GM18502 (cell line): ENCODE data around the gene SGCB.
"Not testable (repeated sequence)": the region's sequence is repeated elsewhere in the genome, so short reads cannot be mapped to it uniquely, and the experiment has no call there.

ENCODE experiments used
- ATAC-seq: cut with Tn5 transposase; IDR thresholded peaks from one replicate; pipeline ENCODE4 v1.9.1; 2021; ENCODE audit warnings: mild to moderate bottlenecking; ENCODE audit not compliant: unreplicated experiment, poor library complexity

SGCB gene, protein sequence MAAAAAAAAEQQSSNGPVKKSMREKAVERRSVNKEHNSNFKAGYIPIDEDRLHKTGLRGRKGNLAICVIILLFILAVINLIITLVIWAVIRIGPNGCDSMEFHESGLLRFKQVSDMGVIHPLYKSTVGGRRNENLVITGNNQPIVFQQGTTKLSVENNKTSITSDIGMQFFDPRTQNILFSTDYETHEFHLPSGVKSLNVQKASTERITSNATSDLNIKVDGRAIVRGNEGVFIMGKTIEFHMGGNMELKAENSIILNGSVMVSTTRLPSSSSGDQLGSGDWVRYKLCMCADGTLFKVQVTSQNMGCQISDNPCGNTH

DNA sequence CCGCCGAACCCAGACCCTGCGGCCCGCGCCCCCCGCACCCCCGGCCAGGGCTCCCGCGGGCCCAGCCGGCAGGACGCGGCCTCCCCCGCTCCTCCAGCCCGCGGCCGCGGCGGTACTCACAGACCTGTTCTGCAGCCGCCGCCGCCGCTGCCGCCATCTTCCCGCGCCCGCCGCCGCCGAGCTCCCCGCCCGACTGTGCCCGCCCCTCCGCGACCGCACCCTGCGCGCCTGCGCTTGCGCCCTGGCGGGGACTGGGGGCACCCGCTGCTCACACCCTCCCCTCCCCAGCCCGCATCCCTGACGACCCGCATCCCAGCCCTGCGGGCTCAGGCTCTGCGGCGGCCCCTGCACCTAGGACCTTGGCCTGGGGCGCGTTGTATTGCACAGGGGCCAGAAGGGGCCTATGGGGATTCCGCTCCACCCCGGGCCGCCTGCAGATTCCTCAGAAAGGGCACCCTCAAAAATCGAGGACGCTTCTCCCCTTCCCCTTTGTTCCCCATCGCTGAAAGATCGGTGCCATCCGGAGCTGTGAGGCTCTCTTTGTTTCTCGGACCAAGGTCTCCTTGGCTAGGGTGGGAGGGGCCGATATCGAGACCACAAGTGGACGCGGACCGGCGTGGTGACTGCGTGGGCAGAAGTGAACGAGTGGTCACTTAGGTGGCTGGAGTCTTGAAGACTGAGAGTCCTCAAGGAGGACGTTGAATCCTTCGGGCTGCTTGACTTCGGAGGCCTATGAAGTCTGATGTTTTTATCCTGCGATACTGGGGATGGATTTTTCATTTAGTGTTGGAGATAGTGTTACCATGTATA is at the start of gene SGCB:
Gene SGCB, minus strand, starts transcription at position 197 of the 810 bp plus-strand sequence. Its CDS starts 40 bp downstream, at position 157.
- ATAC-seq: peak; percentile 91

DNA sequence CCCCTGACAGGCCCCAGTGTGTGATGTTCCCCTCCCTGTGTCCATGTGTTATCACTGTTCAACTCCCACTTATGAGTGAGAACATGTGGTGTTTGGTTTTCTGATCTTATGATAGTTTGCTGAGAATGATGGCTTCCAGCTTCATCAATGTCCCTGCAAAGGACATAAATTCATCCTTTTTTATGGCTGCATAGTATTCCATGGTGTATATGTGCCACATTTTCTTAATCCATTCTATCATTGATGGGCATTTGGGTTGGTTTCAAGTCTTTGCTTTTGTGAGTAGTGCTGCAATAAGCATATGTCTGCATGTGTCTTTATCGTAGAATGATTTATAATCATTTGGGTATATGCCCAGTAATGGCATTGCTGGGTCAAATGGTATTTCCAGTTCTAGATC is 48.3 kb upstream of the SGCB start:
- ATAC-seq: not testable (repeated sequence)

DNA sequence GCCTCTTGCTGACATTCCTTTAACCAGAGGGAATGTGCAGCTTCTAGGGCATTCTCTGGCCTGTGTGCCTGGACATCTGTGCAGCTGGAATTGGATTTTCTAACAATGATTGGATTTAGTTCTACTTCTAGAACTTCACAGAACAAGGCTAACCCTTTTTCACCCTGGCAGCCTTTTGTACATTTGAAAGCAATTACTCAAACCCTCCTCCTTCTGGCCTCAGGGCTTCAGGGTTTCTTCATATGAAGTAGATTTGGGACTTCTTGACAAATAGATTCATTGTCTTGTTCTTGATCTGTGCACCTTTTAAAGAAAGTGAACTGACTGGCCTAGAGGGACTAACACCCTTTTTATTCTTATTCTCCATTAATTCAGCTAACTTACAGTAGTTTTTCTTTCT is 43.1 kb upstream of the SGCB start:
- ATAC-seq: no peak

DNA sequence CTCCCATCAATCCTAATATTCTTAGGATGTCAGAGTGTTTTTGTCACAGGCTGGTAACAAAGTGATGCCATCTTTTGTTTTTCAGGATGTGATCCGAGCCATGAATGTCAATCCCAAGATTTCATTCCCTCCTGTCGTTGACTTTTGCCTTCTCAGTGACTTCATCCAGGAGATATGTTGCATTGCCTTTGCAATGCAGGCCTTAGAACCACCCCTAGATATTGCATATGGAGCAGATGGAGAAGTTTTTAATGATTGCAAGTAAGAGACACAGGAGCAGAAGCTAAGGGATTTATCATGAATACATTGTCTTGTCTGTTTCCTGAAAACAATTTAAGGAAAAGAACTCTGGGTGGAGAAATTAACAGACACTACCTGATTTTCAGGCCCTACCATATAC is 41.6 kb upstream of the SGCB start:
- ATAC-seq: no peak

DNA sequence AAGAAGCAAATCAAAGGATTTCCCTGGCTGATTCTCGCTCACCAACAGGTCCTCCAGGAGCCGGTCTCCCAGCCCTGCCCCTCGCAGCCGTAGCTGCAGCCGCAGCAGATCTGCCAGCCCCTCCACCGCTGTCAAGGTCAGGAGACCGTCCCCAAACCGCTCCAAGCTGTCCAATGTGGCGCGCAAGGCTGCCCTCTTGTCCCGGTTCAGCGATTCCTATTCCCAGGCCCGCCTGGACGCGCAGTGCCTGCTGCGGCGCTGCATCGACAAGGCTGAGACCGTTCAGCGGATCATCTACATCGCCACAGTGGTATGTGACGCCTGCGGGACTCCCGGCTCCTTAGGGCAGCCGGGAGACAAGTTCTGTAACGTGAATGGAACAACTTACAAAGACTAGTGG is 38.6 kb upstream of the SGCB start:
- no peak for ATAC-seq

DNA sequence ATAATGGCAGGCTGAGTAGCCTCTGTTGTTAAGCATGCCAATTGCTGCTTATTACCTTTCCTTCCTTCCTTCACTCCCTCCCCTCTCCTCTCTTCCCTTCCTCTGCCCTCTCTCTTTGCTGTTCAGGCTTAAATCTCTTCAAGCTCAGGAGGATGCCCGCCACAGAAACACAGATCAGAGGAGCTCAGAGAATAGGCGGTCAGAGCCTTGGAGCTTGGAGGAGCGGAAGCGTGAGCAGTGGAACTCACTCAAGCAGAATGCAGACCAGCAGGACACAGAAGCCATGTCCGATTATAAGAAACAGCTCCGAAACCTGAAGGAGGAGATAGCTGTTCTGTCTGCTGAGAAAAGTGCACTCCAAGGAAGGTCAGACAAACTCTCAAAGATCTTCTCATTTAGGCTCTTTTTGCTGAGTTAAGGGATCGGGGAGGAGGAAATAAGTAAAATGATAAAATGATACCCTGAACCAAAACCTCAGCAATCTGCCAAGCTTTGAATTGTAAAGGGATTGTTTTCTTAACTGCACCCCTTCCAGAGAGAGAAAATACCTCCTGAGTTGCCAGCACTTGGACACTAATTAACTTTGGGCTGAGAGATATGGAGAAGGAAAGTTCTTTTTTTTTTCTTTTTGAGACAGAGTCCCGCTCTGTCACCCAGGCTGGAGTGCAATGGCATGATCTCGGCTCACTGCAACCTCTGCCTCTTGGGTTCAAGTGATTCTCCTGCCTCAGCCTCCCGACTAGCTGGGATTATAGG is 33.9 kb upstream of the SGCB start:
- no peak for ATAC-seq

DNA sequence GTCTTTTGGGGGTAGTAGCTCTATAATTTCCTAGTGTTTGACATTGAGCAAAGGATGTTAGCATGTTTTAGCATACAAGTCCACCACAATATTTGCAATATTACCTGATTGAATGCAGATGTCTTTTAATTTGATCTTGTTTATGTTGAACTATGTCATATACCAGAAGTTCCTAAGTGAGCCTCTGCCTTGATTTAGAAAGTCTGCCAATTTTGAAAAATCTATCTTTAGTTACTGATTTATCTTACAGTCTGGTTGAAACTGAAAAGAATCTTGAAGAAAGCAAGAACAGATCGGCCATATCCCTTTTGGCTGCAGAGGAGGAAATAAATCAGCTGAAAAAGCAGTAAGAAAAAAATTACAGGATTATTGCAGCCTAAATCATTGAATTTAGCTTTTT is 31.5 kb upstream of the SGCB start:
- no peak for ATAC-seq

DNA sequence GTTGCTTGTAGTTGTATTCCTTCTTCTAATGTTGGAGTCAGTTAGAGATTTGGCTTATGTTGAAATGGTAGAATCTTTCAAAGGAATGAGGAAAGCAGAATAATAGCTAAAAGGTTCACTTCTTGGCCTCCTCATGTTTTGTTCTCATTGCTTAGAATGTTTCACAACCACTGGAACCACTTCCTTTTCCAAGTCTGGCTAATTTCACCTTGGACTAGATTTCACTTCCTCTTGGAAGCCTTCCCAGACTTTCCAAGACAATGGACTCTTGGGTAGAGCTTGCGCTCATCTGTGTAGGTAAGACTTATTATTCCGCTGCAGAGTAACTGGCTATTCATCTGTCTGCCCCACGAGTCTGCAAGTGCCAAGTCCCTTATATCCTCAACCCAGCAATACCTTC is 21.3 kb upstream of the SGCB start:
- ATAC-seq: no peak

DNA sequence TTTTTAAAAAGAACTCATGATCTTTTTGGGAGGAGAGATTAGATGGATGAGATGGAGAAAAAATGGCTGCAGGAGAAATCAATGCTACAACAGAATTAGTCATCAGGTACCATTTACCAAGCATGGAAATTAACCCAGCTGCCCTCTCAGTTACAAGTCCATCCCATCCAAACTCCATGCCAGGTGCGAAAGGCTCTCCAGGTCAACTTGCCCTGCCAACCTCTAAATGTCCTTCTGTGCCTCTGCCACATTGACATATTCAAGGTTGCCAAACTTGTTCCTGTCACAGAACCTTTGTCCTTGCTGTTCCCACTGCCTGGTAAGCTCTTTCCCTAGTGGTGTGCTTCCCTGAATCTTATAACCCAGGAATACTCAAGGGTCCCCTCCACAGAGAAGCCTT is 20.2 kb upstream of the SGCB start:
- ATAC-seq: no peak

DNA sequence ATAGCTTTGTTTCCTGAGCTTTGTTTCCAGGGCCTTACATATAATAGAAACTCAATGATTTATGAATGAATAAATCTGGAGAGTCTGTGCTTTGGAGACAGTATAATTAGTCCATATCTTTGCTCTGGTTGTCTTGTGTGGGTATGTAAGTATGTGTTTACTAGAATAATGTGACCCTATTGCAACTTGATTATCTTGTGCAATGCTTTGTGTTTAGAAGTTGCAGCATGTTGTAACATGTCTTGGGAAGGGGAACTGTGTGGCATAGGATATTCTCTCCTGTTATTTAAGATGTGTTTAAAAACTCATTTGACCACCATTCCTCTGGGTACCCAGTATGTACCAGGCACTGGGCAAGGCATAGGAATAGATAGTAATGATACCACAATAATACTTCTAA is 19.1 kb upstream of the SGCB start:
- ATAC-seq: no peak

DNA sequence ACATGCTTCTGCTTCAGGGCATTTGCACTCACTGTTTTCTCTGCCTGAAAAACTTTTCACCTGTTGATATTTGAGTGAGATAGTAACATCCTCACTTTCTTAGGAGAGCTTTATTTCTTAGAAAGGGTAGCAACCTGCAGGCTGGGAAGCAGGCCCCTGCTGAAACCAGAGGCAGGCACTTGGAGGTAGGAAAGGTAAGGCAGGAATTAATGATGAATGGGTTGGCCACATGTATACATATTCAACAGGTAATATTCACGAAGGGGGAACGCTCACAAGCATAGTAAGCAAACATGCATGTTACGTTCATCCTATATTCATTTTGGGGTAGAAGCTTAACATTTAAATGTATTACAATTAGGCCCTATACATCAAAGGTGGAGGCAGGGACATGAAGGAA is 16.2 kb upstream of the SGCB start:
- no peak for ATAC-seq

DNA sequence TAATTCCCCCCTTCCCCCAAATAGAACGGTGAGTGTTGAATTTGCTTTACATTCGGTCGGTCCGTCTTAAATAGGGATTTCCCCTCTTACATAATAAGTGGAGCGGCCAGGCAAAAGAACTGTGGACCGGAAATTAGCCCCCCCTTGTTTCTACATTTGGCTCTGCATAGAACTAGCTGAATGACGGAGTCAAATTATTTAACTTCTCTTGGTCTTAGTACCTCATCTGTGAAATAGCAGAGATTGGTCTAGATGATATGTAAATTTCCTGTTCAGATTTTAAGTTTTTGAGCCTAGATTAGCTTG is 14.3 kb upstream of the SGCB start:
- peak; percentile 73 for ATAC-seq

DNA sequence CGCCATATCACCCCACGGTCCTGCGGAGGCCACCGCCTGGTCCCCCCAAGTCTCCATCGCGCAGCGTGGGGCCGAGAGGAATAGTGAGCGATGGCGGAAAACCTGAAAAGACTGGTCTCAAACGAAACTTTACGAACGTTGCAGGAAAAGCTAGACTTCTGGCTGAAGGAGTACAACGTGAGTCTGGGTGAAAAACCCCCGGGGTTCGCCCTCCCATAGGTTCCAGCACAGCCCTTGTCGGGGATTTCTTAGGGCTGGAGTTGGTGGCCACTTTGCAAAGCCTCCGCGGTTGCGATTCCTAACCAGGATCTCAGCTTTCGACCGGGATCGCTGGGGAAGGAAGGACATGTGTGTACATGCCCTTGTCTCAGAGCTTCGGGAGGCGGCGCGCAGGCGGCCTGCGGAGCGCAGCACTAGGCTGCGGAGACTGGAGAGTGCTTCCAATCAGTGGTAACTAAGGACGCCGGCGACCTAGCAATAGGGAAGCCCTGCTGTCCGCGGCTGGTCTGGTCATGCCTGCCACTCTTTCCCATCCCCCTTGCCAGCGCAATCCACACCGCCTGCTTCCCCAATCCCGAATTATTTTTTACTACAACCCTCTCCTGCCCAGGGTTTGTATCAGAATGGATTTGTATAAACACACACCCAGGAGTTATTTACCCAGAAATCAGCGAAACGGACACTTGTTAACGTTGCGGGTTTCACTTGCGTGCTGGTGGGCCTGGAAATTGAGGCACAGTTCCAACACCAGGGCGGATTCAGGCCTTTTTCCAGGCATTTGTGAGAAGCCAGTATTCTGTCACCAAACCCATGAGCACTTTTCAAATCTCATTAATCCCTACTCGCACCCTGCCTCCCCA is 13.7 kb upstream of the SGCB start:
- peak; percentile 68 for ATAC-seq

DNA sequence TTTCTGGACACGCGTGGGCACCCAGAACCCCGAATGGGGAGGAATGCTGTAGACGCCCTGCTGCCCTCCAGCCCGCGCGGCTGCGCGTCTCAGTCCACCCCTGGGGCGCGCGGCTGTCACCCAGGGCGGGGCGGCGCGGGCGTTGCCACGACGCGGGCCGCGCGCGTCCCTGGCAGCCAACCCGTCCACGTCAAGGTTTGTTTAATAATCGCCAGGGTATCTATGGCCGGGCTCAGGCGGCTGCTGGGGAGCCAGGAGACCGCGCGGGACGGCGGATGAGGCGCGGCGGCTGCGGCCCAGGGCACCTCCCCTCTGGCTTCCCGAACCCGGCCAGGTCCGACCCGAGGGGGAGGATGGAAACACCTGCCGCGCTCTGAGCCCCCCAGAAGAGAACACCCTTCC is 13.1 kb upstream of the SGCB start, which contains the start of gene SPATA18:
Gene SPATA18, plus strand, starts transcription at position 92 of the 402 bp plus-strand sequence. CDS start 401 bp downstream, outside the sequence.
- ATAC-seq: peak; percentile 50

DNA sequence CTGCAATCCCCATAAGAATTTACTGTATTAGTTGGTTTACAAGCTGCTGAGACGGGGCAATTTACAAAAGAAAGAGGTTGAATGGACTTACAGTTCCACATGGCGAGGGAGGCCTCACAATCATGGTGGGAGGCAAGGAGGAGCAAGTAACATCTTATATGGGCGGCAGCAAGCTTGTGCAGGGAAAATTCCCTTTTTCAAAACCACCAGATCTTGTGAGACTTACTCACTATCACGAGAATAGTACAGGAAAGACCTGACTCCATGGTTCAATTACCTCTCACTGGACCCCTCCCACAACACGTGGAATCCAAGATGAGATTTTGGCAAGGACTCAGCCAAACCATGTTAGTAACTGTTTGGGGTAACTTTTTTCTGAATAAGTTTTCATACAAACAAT is 11.2 kb upstream of the SGCB start:
- no peak for ATAC-seq

DNA sequence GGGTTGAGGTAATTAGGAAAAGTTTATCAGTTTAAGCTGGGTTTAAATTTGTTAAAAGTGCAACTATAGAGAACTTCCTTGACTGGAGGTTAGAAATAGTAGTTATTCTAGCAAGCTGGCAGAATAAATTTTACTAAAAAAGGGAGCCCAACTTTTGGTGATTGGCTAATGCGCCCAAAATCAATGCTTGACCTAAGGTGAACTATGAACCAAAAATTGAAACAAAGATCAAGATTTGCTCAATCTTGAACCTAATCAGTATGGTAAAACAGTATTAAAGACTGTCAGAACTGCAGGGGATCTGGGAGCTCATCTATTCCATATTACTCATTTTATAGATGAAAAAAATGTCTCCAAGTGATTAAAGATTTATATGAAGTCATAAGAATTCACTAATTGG is 6.9 kb upstream of the SGCB start:
- no peak for ATAC-seq

DNA sequence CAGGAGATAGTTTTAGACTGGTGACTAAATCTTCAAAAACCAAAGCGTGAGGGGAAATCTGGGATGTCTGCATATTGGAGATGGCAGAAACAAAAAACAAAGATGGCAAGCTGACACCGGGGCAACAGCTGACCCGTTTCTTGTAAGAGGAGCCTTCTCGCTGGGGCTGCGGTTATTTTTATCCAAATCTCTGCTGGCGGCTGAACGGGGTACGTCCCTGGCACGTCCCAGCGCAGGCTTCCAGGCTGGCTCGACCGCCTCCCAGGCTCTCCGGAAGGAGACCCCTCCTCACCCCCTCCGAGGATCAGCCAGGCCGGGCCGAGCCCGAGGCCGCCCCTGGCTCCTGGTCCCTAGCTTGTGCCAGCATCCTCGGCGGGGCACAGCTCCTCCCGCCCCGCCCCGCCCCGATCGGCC is 403 bp downstream of the SGCB start:
- ATAC-seq: peak; percentile 67

DNA sequence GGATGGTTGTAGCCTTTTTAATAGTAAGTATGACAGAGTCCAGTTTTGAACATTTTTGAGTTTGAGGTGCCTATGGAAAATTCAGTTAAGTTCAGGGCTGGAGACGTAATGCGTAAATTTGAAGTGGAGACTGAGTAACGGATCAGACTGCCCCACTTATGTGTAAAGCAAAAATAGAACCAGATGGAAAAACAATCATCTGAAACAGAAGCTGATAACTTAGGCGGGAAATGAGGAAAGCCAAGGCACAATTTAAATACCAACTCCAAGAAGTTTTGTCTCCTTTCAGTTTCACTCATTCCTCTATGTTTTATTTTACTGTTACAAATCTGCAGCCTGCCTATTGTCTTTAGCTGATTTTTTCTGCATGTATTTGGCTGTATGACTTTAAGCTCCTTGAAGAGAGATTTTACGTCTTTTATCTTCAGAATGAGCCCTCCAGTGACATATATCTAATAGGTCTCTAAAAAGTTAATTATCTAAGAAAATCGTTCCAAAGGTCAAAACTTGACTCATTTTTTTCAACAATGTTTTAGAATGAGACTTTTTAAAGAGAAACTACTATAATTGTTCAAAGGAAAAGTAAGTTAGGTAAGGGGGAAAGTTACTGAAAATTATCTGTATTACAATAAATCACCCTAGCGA is 1.1 kb downstream of the SGCB start:
- no peak for ATAC-seq

DNA sequence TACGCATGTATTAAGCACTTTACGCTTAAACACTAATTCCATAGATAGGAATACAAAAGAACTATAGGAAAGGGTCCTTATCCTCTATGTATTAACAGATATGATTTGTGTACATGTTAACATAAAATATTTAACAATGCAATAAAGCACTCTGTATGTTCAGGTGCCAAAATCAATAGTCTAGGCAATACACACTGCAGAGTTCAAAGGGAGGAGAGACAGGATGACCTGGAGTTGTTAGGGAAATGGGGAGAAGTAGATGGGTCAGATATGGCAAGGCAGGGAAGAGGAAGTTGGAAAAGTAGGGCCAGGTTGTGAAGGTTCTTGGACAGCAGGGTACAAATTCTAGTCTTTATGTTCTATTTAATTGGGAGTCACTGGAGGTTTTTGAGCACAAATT is 2.9 kb downstream of the SGCB start:
- ATAC-seq: no peak

DNA sequence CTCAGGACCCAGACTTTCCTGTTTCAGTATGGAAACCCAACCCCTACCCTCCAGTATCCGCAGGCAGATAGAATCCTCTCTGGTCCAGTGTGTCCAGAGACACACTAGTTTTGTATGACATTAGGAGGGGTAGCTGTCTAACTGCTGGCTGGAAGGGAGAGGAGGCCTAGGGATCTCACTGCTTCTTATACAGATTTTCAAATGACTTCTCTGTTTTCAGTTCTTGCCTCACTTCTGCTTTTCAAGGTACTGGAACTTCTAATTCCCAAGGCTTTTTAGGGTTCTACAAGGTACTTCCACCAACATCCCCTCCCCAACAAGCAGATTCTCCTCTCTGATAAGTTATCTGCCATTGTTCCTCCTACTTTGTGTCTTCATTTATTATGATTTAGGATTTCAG is 6.1 kb downstream of the SGCB start:
- ATAC-seq: no peak
